ENCODE measurements around the gene A4GALT.
"Not testable (repeated sequence)": the region's sequence is repeated elsewhere in the genome, so short reads cannot be mapped to it uniquely, and the experiment has no call there.

Gene A4GALT

DNA sequence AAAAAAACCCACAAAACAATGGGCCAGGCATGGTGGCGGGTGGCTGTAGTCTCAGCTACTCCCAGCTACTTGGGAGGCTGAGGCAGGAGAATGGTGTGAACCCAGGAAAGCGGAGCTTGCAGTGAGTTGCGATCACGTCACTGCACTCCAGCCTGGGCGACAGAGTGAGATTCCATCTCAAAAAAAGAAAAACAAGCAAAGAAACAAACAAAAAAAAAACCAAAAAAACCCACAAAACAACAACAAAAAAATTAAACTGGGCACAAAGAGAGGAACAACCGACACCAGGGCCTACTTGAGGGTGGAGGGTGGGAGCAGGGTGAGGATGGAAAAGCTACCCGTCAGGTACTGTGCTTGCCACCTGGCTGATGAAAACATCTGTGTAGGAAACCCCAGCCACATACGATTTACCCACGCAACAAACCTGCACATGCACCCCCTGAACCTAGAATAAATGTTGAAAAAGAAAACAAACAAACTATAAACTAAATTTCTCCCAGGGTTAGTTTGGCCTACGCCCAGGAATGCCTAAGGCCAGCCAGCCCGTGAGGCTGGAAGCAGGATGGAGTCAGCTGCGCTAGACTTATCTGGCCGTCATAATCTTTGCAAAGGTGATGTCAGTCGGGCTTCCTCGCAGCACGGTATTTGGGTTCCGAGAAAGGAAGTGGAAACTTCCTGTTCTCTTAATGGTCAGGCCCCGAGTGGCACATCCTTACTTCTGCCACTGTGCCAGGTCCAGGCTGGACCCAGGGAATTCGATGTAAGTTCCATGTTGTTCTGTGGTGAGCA lies 49.6 kb downstream of the A4GALT start:
- no peak for DNase-seq (ENCODE audit: low read depth, low spot score)
- ChIA-PET POLR2A (no interaction called here), CTCF (interaction anchor here (1.0 kb wide), 1 partner anchor 11 kb away, joined by 3 read pairs; no protein-coding TSS in a partner anchor)
- no peak for TF ChIP-seq CTCF (IDR thresholded peaks at IDR 0.05; ENCODE audit: insufficient read depth, low read length, missing control alignments)
- no peak overlapping the region for H3K4me3 ChIP-seq (ENCODE audit: low read depth, low read length)

DNA sequence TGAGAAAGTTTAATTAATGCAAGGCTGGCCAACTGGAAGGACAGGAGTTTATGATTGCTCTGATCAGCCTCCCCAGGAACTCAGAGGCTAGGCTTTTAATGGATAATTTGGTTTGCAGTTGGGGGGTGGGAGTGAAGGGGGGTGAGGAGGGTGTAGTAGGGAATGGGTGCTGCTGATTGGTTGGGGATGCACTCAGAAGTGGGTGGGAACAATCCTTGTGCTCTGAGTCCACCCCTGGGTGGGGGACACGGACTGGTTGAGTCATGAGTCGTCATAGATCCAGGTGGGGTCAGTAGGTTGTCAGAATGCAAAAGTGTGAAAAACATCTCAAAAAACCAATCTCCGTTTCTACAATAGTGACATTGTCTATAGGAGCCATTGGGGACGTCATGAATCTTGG lies 50.6 kb downstream of the A4GALT start:
- ChIA-PET CTCF (interaction anchor here (0.7 to 1.6 kb wide), 2 partner anchors 9 to 11 kb away, joined by 3 to 6 read pairs; no protein-coding TSS in a partner anchor), POLR2A (no interaction called here)
- TF ChIP-seq CTCF (IDR thresholded peaks at IDR 0.05; ENCODE audit: insufficient read depth, low read length, missing control alignments) = no peak

DNA sequence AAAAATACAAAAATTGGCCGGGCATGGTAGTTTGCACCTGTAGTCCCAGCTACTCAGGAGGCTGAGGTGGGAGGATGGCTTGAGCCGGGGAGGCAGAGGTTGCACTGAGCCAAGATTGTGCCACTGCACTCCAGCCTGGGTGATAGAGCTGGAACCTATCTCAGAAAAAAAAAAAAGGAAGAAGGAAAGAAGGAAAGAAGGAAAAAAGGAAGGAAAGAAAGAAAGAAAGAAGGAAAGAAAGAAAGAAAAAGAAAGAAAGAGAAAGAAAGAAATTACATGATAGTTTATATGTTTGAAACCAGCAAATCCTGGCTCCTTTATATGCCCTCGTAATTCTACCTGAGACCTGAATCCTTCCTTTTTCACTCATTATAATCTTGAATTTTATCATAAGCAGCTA lies 54.3 kb downstream of the A4GALT start:
- CTCF ChIA-PET = interaction anchor here (1.2 to 1.9 kb wide), 2 partner anchors 12 to 154 kb away, joined by 3 to 4 read pairs; no protein-coding TSS in a partner anchor
- H3K4me3 ChIP-seq (ENCODE audit: low read depth, low read length); POLR2A ChIA-PET; DNase-seq (ENCODE audit: low read depth, low spot score): not testable (repeated sequence)

More for the DNA sequence above, 50.6 kb downstream of the A4GALT start:
- H3K4me3 ChIP-seq (ENCODE audit: low read depth, low read length) = no peak overlapping the region
- DNase-seq (ENCODE audit: low read depth, low spot score) = no peak

DNA sequence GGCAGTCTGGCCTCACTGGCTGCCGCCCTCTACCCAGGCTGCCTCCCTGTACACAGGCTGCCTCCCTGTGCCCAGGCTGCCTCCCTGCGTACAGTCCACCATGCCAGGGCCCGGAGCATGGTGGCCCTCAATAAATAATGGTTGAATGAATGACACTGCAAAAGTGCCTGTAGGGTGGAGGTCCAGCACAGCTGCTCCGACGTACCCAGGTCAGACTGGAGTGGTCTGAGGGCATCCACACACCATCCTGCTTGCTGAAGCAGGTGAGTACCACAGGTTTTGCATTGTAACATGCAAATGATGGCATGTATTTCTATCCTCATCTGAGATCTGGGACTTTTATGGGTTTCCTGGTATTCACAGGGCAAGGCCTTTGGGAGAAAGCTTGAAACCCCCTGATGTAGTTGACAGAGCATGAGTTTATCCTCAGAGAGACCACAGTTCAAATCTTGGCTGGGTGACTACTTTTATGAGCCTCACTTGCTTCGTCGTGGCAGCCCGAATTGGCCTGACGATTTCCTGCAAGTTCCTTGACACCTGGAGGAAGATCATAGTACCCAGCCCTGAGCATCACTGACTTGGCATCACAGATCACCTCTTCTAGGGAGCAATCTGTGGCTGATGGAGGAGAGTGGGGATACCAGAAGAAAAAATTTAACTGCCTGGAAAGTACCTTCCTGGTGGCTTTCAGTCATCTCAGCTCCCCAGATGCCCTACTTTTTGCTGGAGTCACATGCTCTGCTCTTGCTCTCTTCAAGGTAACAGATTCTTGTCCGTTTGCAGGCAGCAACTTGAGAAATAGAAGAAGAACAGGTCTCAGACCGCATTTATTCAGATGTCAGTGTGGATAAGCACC lies 55.5 kb downstream of the A4GALT start:
- ChIA-PET POLR2A (no interaction called here), CTCF (no interaction called here)
- no peak overlapping the region for H3K4me3 ChIP-seq (ENCODE audit: low read depth, low read length)
- DNase-seq (ENCODE audit: low read depth, low spot score) = no peak
- no peak for TF ChIP-seq CTCF (IDR thresholded peaks at IDR 0.05; ENCODE audit: insufficient read depth, low read length, missing control alignments)

DNA sequence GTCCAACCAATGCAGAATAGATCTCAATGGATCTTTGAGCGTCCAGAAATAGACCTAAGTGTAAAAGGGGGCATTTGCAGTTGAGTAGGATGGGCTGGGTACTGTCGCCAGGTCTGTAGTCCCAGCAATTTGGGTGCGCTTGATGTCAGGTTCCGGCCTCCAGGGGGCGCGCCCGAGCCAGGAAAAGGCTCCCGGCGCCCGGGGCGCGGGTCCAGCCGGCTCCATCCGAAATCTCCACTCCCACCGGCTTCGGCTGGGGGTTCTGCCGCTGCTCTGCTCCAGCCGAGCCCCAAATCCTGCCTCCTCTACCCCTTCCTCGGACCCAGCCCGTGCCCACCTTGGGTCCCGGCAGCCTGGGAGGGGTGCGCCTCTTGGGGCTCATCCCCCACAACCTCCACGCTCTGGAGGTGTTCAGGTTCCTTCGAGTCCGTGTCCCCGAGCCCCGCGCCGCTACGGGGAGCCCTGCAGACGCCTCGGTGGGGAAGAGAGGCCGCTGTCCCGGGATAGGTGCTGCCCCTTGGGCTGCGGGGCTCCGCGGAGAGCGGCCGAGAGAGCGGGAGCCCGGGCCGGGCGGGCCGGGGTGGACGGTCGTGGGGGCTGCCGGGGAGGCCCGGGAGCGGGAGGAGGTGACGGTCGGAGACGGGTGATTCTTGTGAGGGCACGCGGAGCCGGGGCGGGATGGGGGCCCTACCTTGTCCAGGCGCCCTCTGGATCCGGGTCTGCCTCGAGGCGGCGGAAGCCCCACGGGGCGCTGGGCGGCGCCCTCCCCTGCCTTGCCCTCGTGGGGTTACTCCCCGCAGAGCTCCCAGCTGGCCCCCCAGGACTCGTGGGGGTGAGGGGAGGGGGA lies 58.5 kb downstream of the A4GALT start:
- peak; percentile 77 for TF ChIP-seq CTCF (IDR thresholded peaks at IDR 0.05; ENCODE audit: insufficient read depth, low read length, missing control alignments)
- ChIA-PET CTCF (interaction anchor here (0.6 to 9.6 kb wide), 17 partner anchors 8 to 173 kb away, joined by 3 to 62 read pairs (median 4); partner anchors contain the start of gene CYB5R3), POLR2A (no interaction called here)
- DNase-seq (ENCODE audit: low read depth, low spot score) = no peak
- H3K4me3 ChIP-seq (ENCODE audit: low read depth, low read length) = peak overlapping the region; percentile 68

- no peak for DNase-seq (ENCODE audit: low read depth, low spot score)
- no peak overlapping the region for H3K4me3 ChIP-seq (ENCODE audit: low read depth, low read length)
- ChIA-PET CTCF (interaction anchor here (1.5 to 9.6 kb wide), 2 partner anchors 11 to 165 kb away, joined by 5 to 62 read pairs; no protein-coding TSS in a partner anchor), POLR2A (no interaction called here)
- TF ChIP-seq CTCF (IDR thresholded peaks at IDR 0.05; ENCODE audit: insufficient read depth, low read length, missing control alignments) = no peak
Observed at GRCh38 chr22:42656578-42656977, 64.1 kb downstream of the A4GALT start.

Data from AG04449 (cell line).